NOMO-1 (cell line): ENCODE measurements around the gene FBXO11.
"Not testable (repeated sequence)": the region's sequence is repeated elsewhere in the genome, so short reads cannot be mapped to it uniquely, and the experiment has no call there.

ENCODE experiments used
- DNase-seq, 2 experiments: peaks; one replicate each; lab custom pipeline; 2025; ENCODE audit not compliant: unreplicated experiment in 2 of 2; lab: John Stamatoyannopoulos, UW

The FBXO11 gene

GRCh38 chr2:47899915-47900816, 6.1 kb downstream of the FBXO11 start:
- no peak for DNase-seq

GRCh38 chr2:47897883-47898731, 8.2 kb downstream of the FBXO11 start:
- DNase-seq: peak in 1 of 2 experiments; percentile 61

GRCh38 chr2:47897191-47897882, 9.0 kb downstream of the FBXO11 start:
- not testable (repeated sequence) for DNase-seq

- peak; percentile 56 to 80 for DNase-seq
Observed at GRCh38 chr2:47896450-47896968, 9.8 kb downstream of the FBXO11 start.

- no peak for DNase-seq
Observed at GRCh38 chr2:47893771-47894170, 12.5 kb downstream of the FBXO11 start.

GRCh38 chr2:47892338-47892730, 14.0 kb downstream of the FBXO11 start:
- no peak for DNase-seq

- no peak for DNase-seq
Observed at GRCh38 chr2:47891369-47892337, 14.6 kb downstream of the FBXO11 start.

GRCh38 chr2:47890711-47891368, 15.5 kb downstream of the FBXO11 start:
- DNase-seq: no peak

GRCh38 chr2:47888581-47889280, 17.6 kb downstream of the FBXO11 start:
- DNase-seq: no peak

GRCh38 chr2:47876912-47877311, 29.4 kb downstream of the FBXO11 start:
- no peak for DNase-seq

GRCh38 chr2:47872941-47873340, 33.4 kb downstream of the FBXO11 start:
- no peak for DNase-seq

GRCh38 chr2:47870641-47871540, 35.4 kb downstream of the FBXO11 start:
- no peak for DNase-seq

GRCh38 chr2:47869859-47870595, 36.3 kb downstream of the FBXO11 start:
- no peak for DNase-seq

GRCh38 chr2:47868611-47869352, 37.5 kb downstream of the FBXO11 start:
- DNase-seq: no peak

- no peak for DNase-seq
Observed at GRCh38 chr2:47867205-47867604, 39.1 kb downstream of the FBXO11 start.

GRCh38 chr2:47864566-47864965, 41.7 kb downstream of the FBXO11 start:
- no peak for DNase-seq
